HepG2 (cell line): ENCODE measurements around the gene ANTKMT. TPM values are rescaled to one million over a fixed set of nuclear protein-coding genes. Genes with fewer than 3 reads are reported as not detected.
A peak's percentile ranks its signal among the peaks of the same experiment; 100 is the strongest.

Source experiments
- ATAC-seq: fragments of 200-7000 bp; cut with Tn5 transposase; 3 replicates; pipeline ENCODE4 v1.9.1; 2020; ENCODE audit warnings: mild to moderate bottlenecking, moderate library complexity
- BruUV-seq: library from RNA; stranded (reverse); fragments of 400-500 nt; replicated peaks from 2 replicates; lab custom pipeline; 2021; lab: Mats Ljungman, UMichigan
- CTCF ChIA-PET: fragments of 300-600 bp; formaldehyde crosslinking; extraction: SDS; loops from one replicate; lab custom pipeline; 2021; ENCODE audit warnings: low total read pairs, inconsistent platforms, low intra/inter-chr PET ratio; lab: Yijun Ruan, JAX
- POLR2A ChIA-PET: fragments of 350-600 bp; sonication (Branson Sonifier 250); formaldehyde crosslinking; loops from one replicate; lab custom pipeline; 2020; ENCODE audit warnings: antibody characterized with exemption, inconsistent platforms; lab: Yijun Ruan, JAX
- DNase-seq: peaks from one replicate; pipeline ENCODE4 v3.0.0-alpha.2; 2015; ENCODE audit warnings: low spot score
- FAIRE-seq: peaks from 3 replicates; lab custom pipeline; 2011; peaks lifted over from hg19 to GRCh38; lab: Jason Lieb, UNC
- H2AFZ ChIP-seq: one replicate; pipeline ENCODE4 v1.6.1; 2011; ENCODE audit warnings: low read length, inconsistent platforms
- H3K27ac ChIP-seq: fragments of 300-600 bp; 3 replicates; pipeline ENCODE4 v1.8.0; 2011; ENCODE audit warnings: mixed run types, mild to moderate bottlenecking, mixed read lengths, low read length, inconsistent platforms; ENCODE audit not compliant: insufficient read depth; ENCODE audit errors: extremely low read length
- H3K27me3 ChIP-seq, 2 experiments: fragments of 200-600 bp in 1 of 2; 2 replicates in 1 of 2; 3 replicates in 1 of 2; pipeline versions ENCODE4 v1.6.0 to v1.8.0; 2011; ENCODE audit warnings: low read length in 2 of 2, mild to moderate bottlenecking in 2 of 2, moderate library complexity in 2 of 2, inconsistent platforms in 1 of 2; ENCODE audit not compliant: insufficient read depth in 2 of 2, control insufficient read depth in 1 of 2
- H3K36me3 ChIP-seq, 2 experiments: fragments of 200-600 bp in 1 of 2; replicated peaks in 1 of 2; 2 replicates in 1 of 2; 3 replicates in 1 of 2; pipeline versions ENCODE4 v1.5.1 to v1.8.0; 2011; ENCODE audit warnings: low read length in 2 of 2, inconsistent platforms in 1 of 2; ENCODE audit not compliant: insufficient read depth in 2 of 2, control insufficient read depth in 1 of 2
- H3K4me1 ChIP-seq: 2 replicates; pipeline ENCODE4 v1.5.1; 2012; ENCODE audit warnings: low read length, inconsistent platforms; ENCODE audit not compliant: insufficient read depth
- H3K4me2 ChIP-seq: 2 replicates; pipeline ENCODE4 v1.6.0; 2011; ENCODE audit warnings: low read depth, low read length, inconsistent platforms
- H3K4me3 ChIP-seq, 3 experiments: fragments of 200-600 bp in 1 of 3; sonication (generic), shearing (Covaris generic) in 1 of 3; replicated peaks in 1 of 3; 2 replicates each; pipeline ENCODE4 v1.5.1; 2011 to 2016; ENCODE audit warnings: low read length in 3 of 3, inconsistent platforms in 2 of 3, low read depth in 2 of 3, mild to moderate bottlenecking in 2 of 3, control low read depth in 1 of 3, mixed read lengths in 1 of 3; ENCODE audit not compliant: insufficient read depth in 1 of 3
- H3K79me2 ChIP-seq: one replicate; pipeline ENCODE4 v1.6.1; 2011; ENCODE audit warnings: low read length, inconsistent platforms; ENCODE audit not compliant: insufficient read depth
- H3K9ac ChIP-seq: 2 replicates; pipeline ENCODE4 v1.6.0; 2011; ENCODE audit warnings: mild to moderate bottlenecking, low read depth, low read length, inconsistent platforms; ENCODE audit not compliant: insufficient read depth
- H3K9me3 ChIP-seq: 2 replicates; pipeline ENCODE4 v1.5.1; 2012; ENCODE audit warnings: mild to moderate bottlenecking, low read length
- H4K20me1 ChIP-seq: 2 replicates; pipeline ENCODE4 v1.6.0; 2011; ENCODE audit warnings: inconsistent platforms, mild to moderate bottlenecking, low read length, moderate library complexity; ENCODE audit not compliant: insufficient read depth
- AGO2 ChIP-seq: fragments of 200-400 bp; formaldehyde crosslinking; optimal IDR thresholded peaks from 2 replicates; pipeline ENCODE3; 2017; ENCODE audit warnings: mild to moderate bottlenecking, low read depth, low read length, moderate library complexity
- HNRNPL ChIP-seq: fragments of 200-400 bp; formaldehyde crosslinking; IDR thresholded peaks from 2 replicates; pipeline ENCODE4 v1.6.1; 2017; ENCODE audit warnings: mild to moderate bottlenecking, low read depth, low read length
- RBFOX2 ChIP-seq: fragments of 200-400 bp; formaldehyde crosslinking; IDR thresholded peaks from 2 replicates; pipeline ENCODE4 v1.6.1; 2017; ENCODE audit warnings: low read depth, mild to moderate bottlenecking, low read length
- RFX1 ChIP-seq: fragments of 450-650 bp; IDR thresholded peaks from 2 replicates; pipeline ENCODE4 v1.6.1; 2017
- ZNF335 ChIP-seq: sonication (generic); formaldehyde crosslinking; IDR thresholded peaks from 2 replicates; pipeline ENCODE4 v1.4.0; 2020; ENCODE audit warnings: missing genetic modification reagents
- ZNF75D ChIP-seq: sonication (generic); formaldehyde crosslinking; IDR thresholded peaks from 2 replicates; pipeline ENCODE4 v1.8.1; 2023; ENCODE audit warnings: missing genetic modification reagents, mild to moderate bottlenecking, borderline replicate concordance
- ZNF841 ChIP-seq: sonication (generic); formaldehyde crosslinking; IDR thresholded peaks from 2 replicates; pipeline ENCODE4 v1.8.1; 2023; ENCODE audit warnings: missing genetic modification reagents, borderline replicate concordance
- WGBS: methylation state at CpG from one replicate; pipeline ENCODE4 v1.1.6; 2017; ENCODE audit warnings: low lambda C conversion rate; 5-methylcytosine and 5-hydroxymethylcytosine counted together
- in situ Hi-C: cut with HindIII; loops from 2 replicates; pipeline ENCODE4 v1.10.0; 2017; ENCODE audit warnings: low pct_unique_long_range_greater_than_20kb; ENCODE audit not compliant: extremely low pct_ligation_motif_present
- intact Hi-C: fragments of 100-400 bp; cut with micrococcal nuclease; formaldehyde crosslinking; loops from one replicate; pipeline ENCODE4 v1.10.0; 2022; ENCODE audit not compliant: unreplicated experiment
- polyA plus RNA-seq, 8 experiments: library from polyadenylated mRNA; depleted of rRNA in 3 of 8; stranded (reverse) in 7 of 8; unstranded in 1 of 8; fragments of >200 nt; fragmentation: Illumina TruSeq in 4 of 8; extraction: Trizol in 4 of 8; gene quantifications; 2 replicates each; pipeline versions ENCODE4 v1.2.1 to v1.2.3, GENCODE V29; 2011 to 2016; ENCODE audit warnings: low read depth in 4 of 8, missing spikeins in 1 of 8, mixed read lengths in 1 of 8; ENCODE audit not compliant: insufficient read depth in 1 of 8
- total RNA-seq, 5 experiments: library from RNA; depleted of rRNA; stranded (reverse); fragments of >200 nt; fragmentation: Illumina TruSeq; extraction: Trizol; gene quantifications; 2 replicates each; pipeline ENCODE4 v1.2.3, GENCODE V29; 2016; ENCODE audit warnings: low read depth in 1 of 5

ANTKMT gene
- total and polyA plus RNA-seq, 2 of the 13 experiments (the other 11 are each of a cell fraction or from before 2014, with no cell fraction given): 7.5 to 47.8 TPM

- Histone ChIP-seq H3K36me3 (peaks cover 11 to 20% of the 10 kb centered on the region in 2 experiments; a peak in 4 of 5 replicates), H3K9me3 (no peaks in the 10 kb centered on the region), H2AFZ (no peak within 1 kb of the TSS), H3K4me1 (peaks cover 23% of the 10 kb centered on the region), H3K4me2 (no peak within 1 kb of the TSS), H3K27ac (no peak within 1 kb of the TSS), H3K79me2 (peaks cover 18% of the 10 kb centered on the region), H3K4me3 (no peak within 1 kb of the TSS), H3K27me3 (no peaks in the 10 kb centered on the region; a peak in 1 of 5 replicates), H4K20me1 (0 out of 2 replicates have a peak, but pooled peaks cover 3% of the 10 kb centered on the region), H3K9ac (no peak within 1 kb of the TSS)
- DNase-seq: no peak
- TF ChIP-seq RFX1: peak; percentile 48; the same call in 1 of the 2 replicates
- peak; percentile 15 for TF ChIP-seq RBFOX2
- peak; percentile 18 for TF ChIP-seq AGO2
- TF ChIP-seq ZNF75D (CRISPR knock-in tag): no peak
- no peak for TF ChIP-seq ZNF335
- 0 out of 2 replicates have a peak, but pooled peaks have one; percentile 17 for TF ChIP-seq HNRNPL
- no peak for TF ChIP-seq ZNF841 (CRISPR knock-in tag)
- POLR2A ChIA-PET: no interaction called here
- no TSS peak for BruUV-seq
- in situ Hi-C loops: no loop called here
- 98% methylated on average over 67 of the region's 91 CpGs for WGBS
- intact Hi-C loops: no loop called here
- no peak for FAIRE-seq
- CTCF ChIA-PET: no interaction called here
- no peak for ATAC-seq
These were observed 36.7 kb upstream of the ANTKMT start, which contains the start of gene JMJD8 for GRCh38 chr16:684071-684794. Gene JMJD8 (minus strand): TSS chr16:684334. CDS start chr16:684319, 15 bp downstream.
